ENCODE results near the gene MAP1LC3B. TPM values are rescaled to one million over a fixed set of nuclear protein-coding genes. Genes with fewer than 3 reads are reported as not detected.

Gene MAP1LC3B
- total and polyA plus RNA-seq, 2 of the 8 experiments (the other 6 are each of a cell fraction or from before 2014, with no cell fraction given), result 29.5 to 48.5 TPM

DNA sequence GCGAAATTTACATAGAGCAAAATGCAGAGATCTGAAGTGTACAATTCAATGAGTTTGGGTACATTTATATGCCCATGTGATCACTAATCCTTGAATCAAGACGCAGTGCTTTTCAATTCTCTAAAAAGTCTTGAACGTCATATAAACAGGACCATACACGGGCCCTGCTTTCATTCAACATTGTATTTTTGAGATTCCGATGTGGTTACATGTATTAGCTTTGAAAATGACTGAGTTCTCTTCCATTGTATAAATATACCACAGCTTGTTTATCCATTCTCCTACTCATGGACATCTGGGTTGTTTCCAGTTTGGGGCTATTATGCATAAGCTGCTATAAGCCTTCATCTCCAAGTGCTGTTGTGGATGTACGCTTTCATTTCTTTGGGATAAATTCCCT is 55.2 kb downstream of the MAP1LC3B start:
- TF ChIP-seq, protein P1, sequence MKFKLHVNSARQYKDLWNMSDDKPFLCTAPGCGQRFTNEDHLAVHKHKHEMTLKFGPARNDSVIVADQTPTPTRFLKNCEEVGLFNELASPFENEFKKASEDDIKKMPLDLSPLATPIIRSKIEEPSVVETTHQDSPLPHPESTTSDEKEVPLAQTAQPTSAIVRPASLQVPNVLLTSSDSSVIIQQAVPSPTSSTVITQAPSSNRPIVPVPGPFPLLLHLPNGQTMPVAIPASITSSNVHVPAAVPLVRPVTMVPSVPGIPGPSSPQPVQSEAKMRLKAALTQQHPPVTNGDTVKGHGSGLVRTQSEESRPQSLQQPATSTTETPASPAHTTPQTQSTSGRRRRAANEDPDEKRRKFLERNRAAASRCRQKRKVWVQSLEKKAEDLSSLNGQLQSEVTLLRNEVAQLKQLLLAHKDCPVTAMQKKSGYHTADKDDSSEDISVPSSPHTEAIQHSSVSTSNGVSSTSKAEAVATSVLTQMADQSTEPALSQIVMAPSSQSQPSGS (IDR thresholded peaks at IDR 0.05; ENCODE audit: low read length), result no peak
- no peak for TF ChIP-seq BRCA1 (IDR thresholded peaks at IDR 0.05; ENCODE audit: low read depth, low read length)
- TF ChIP-seq RFX5 (IDR thresholded peaks at IDR 0.05; ENCODE audit: borderline replicate concordance, low read depth, low read length), result no peak
- TF ChIP-seq GTF2F1 (IDR thresholded peaks at IDR 0.05; ENCODE audit: borderline replicate concordance, low read depth, low read length), result no peak
- no peak for TF ChIP-seq EP300 (IDR thresholded peaks at IDR 0.05; ENCODE audit: borderline replicate concordance in 1 of 2, low read depth in 2 of 2, low read length in 2 of 2)
- no peak for TF ChIP-seq TAF7 (optimal IDR thresholded peaks at IDR 0.05; ENCODE audit: borderline replicate concordance, low read depth, low read length)
- TF ChIP-seq, protein P2, sequence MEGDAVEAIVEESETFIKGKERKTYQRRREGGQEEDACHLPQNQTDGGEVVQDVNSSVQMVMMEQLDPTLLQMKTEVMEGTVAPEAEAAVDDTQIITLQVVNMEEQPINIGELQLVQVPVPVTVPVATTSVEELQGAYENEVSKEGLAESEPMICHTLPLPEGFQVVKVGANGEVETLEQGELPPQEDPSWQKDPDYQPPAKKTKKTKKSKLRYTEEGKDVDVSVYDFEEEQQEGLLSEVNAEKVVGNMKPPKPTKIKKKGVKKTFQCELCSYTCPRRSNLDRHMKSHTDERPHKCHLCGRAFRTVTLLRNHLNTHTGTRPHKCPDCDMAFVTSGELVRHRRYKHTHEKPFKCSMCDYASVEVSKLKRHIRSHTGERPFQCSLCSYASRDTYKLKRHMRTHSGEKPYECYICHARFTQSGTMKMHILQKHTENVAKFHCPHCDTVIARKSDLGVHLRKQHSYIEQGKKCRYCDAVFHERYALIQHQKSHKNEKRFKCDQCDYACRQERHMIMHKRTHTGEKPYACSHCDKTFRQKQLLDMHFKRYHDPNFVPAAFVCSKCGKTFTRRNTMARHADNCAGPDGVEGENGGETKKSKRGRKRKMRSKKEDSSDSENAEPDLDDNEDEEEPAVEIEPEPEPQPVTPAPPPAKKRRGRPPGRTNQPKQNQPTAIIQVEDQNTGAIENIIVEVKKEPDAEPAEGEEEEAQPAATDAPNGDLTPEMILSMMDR (IDR thresholded peaks at IDR 0.05; ENCODE audit: control extremely low read depth in 1 of 3, insufficient read depth in 1 of 3, low read depth in 1 of 3, low read length in 3 of 3), result no peak
- Histone ChIP-seq H3K79me1 (ENCODE audit: low read depth, low read length) (peaks cover 3% of the 10 kb centered on the region; the same call in 1 of the 2 replicates), H2BK15ac (ENCODE audit: low read length) (no peak overlapping the region), H3K4me2 (ENCODE audit: insufficient read depth in 1 of 2, low read depth in 2 of 2, low read length in 2 of 2) (no peak overlapping the region), H3K4me3 (ENCODE audit: extremely low read depth in 1 of 4, insufficient read depth in 2 of 4, low read depth in 3 of 4, low read length in 4 of 4) (no peak overlapping the region), H3K27ac (ENCODE audit: low read depth, low read length) (no peak overlapping the region), H3K4ac (replicated peaks; ENCODE audit: insufficient read length, low read depth, low read length) (no peak overlapping the region), H3K36me3 (ENCODE audit: control insufficient read depth in 2 of 4, insufficient read depth in 4 of 4, low read length in 3 of 4) (peaks cover 2 to 27% (median 13%) of the 10 kb centered on the region in 4 experiments; a peak in 6 of 8 replicates), H3K23me2 (ENCODE audit: low read depth, low read length) (no peaks in the 10 kb centered on the region), H2BK120ac (replicated peaks; ENCODE audit: low read depth, low read length) (no peak overlapping the region), H3K9me3 (ENCODE audit: insufficient read depth in 2 of 2, low read depth in 1 of 2, low read length in 1 of 2) (peaks cover 3% of the 10 kb centered on the region in 2 experiments; a peak in 3 of 4 replicates), H3K56ac (replicated peaks; ENCODE audit: insufficient read length, low read depth, low read length) (no peak overlapping the region), H3K23ac (ENCODE audit: insufficient read length) (no peak overlapping the region), H4K20me1 (replicated peaks in 1 of 2; ENCODE audit: control insufficient read depth in 1 of 2, insufficient read depth in 2 of 2, low read length in 2 of 2) (peaks cover 0 to 7% of the 10 kb centered on the region in 2 experiments), H4K5ac (ENCODE audit: insufficient read length, low read depth, low read length) (no peak overlapping the region), H3K79me2 (ENCODE audit: control insufficient read depth in 1 of 2, insufficient read depth in 2 of 2, low read length in 2 of 2) (no peaks in the 10 kb centered on the region; a peak in 1 of 4 replicates), H2BK5ac (ENCODE audit: low read depth, low read length) (no peak overlapping the region), H2AK5ac (ENCODE audit: low read depth, low read length) (no peak overlapping the region), H2AFZ (ENCODE audit: low read length) (no peak overlapping the region), H2BK20ac (ENCODE audit: low read length) (no peak overlapping the region), H2BK12ac (ENCODE audit: low read depth, low read length) (no peak overlapping the region), H3K14ac (ENCODE audit: insufficient read length) (no peak overlapping the region), H3K9ac (replicated peaks in 1 of 4; ENCODE audit: extremely low read depth in 1 of 4, low read depth in 3 of 4, low read length in 3 of 4) (no peak overlapping the region), H3K4me1 (replicated peaks in 1 of 4; ENCODE audit: control insufficient read depth in 3 of 4, insufficient read depth in 4 of 4, low read length in 3 of 4) (no peaks in the 10 kb centered on the region), H4K91ac (replicated peaks; ENCODE audit: insufficient read length, low read length) (no peak overlapping the region), H3K18ac (ENCODE audit: extremely low read depth, low read length) (no peak overlapping the region), H4K8ac (ENCODE audit: extremely low read depth, insufficient read depth, low read length) (no peak overlapping the region), H3K27me3 (replicated peaks in 1 of 4; ENCODE audit: control insufficient read depth in 3 of 4, extremely low read depth in 1 of 4, insufficient read depth in 3 of 4, low read length in 3 of 4) (no peaks in the 10 kb centered on the region)
- ChIA-PET CTCF (ENCODE audit: partially characterized antibody) (interaction anchor here (2.4 kb wide), 1 partner anchor 14 kb away, joined by 10 read pairs; no protein-coding TSS in a partner anchor), POLR2A (ENCODE audit: partially characterized antibody) (interaction anchor here (0.6 kb wide), 2 partner anchors 22 to 130 kb away, joined by 3 to 4 read pairs; no protein-coding TSS in a partner anchor)
- 98% methylated on average over 6 of the region's 6 CpGs; no CpG with 5 or more reads in 1 of the 2 experiments for WGBS, 2 experiments (ENCODE audit: extremely low coverage in 1 of 2, insufficient coverage in 1 of 2, insufficient read length in 1 of 2, insufficient replicate concordance in 2 of 2, low coverage in 1 of 2, low lambda C conversion rate in 2 of 2, missing lambda C conversion rate in 1 of 2)
- DNase-seq (ENCODE audit: low read depth in 1 of 2, low spot score in 2 of 2) (no peak), FAIRE-seq (no peak)
